ENCODE results near the gene RALGDS. TPM values are rescaled to one million over a fixed set of nuclear protein-coding genes. Genes with fewer than 3 reads are reported as not detected.

The RALGDS gene
- total and polyA plus RNA-seq, 9 of the 15 experiments (the other 6 are each of a cell fraction or from before 2014, with no cell fraction given) = 0.75 to 43.3 (median 27.1) TPM

GRCh38 chr9:133122935-133123611, 2.0 kb upstream of the RALGDS start (continued):
- no peak for TF ChIP-seq CREB3 (tag; conservative IDR thresholded peaks at IDR 0.05; ENCODE audit: low read depth)
- no peak for TF ChIP-seq ZNF695 (CRISPR knock-in tag; IDR thresholded peaks at IDR 0.05)
- no peak for TF ChIP-seq USF1 (CRISPR knock-in tag; IDR thresholded peaks at IDR 0.05)
- no peak for TF ChIP-seq COPS2 (conservative IDR thresholded peaks at IDR 0.05)
- TF ChIP-seq SMARCA4 (IDR thresholded peaks at IDR 0.05) = peak; percentile 96
- no peak for TF ChIP-seq POLR2B (IDR thresholded peaks at IDR 0.05; ENCODE audit: low read depth, partially characterized antibody)
- no peak for TF ChIP-seq ZNF174 (CRISPR knock-in tag; IDR thresholded peaks at IDR 0.05)
- peak; percentile 65 for TF ChIP-seq ZFX (CRISPR knock-in tag; IDR thresholded peaks at IDR 0.05)
- TF ChIP-seq HDAC2 (IDR thresholded peaks at IDR 0.05) = peak; percentile 93
- TF ChIP-seq CREB3L1 (IDR thresholded peaks at IDR 0.05; ENCODE audit: borderline replicate concordance, low read depth) = peak; percentile 56; the same call in 1 of the 2 replicates
- no peak for TF ChIP-seq ZMIZ1 (IDR thresholded peaks at IDR 0.05; ENCODE audit: low read depth in 2 of 2, low read length in 2 of 2)
- TF ChIP-seq KHSRP (IDR thresholded peaks at IDR 0.05) = no peak
- TF ChIP-seq ZNF398 (CRISPR knock-in tag; IDR thresholded peaks at IDR 0.05) = no peak
- no peak for TF ChIP-seq SIN3A (IDR thresholded peaks at IDR 0.05; ENCODE audit: borderline replicate concordance in 2 of 2, control insufficient read depth in 1 of 2, low read depth in 2 of 2, low read length in 2 of 2)
- no peak for TF ChIP-seq HEY1 (CRISPR knock-in tag; IDR thresholded peaks at IDR 0.05; ENCODE audit: borderline replicate concordance)
- TF ChIP-seq NUFIP1 (IDR thresholded peaks at IDR 0.05; ENCODE audit: partially characterized antibody) = no peak
- TF ChIP-seq HMGXB4 (CRISPR knock-in tag; IDR thresholded peaks at IDR 0.05) = no peak
